ENCODE results near the gene ADAMTS12. TPM values are rescaled to one million over a fixed set of nuclear protein-coding genes. Genes with fewer than 3 reads are reported as not detected.

Gene ADAMTS12
- total RNA-seq, 3 donors from 2014 or later (not counting 1 experiment from before 2014, with no cell fraction given): not detected

GRCh38 chr5:33808699-33809098 lies 83.1 kb downstream of the ADAMTS12 start:
- Mint-ChIP-seq H3K36me3 (no peaks in the 10 kb centered on the region), H3K4me3 (no peak overlapping the region), H3K27ac (no peak overlapping the region), H3K27me3 (ENCODE audit: low read depth in 2 of 2) (peaks cover 0 to 2% of the 10 kb centered on the region in 2 donors), H3K4me1 (no peaks in the 10 kb centered on the region), H3K9me3 (peaks cover 0 to 10% of the 10 kb centered on the region in 2 donors)
- no peaks in the 10 kb centered on the region for H3K27me3 ChIP-seq (ENCODE audit: control insufficient read depth, insufficient read depth, low read length)
- no peaks in the 10 kb centered on the region for H3K36me3 ChIP-seq (ENCODE audit: control insufficient read depth, insufficient read depth, low read length)
- intact Hi-C loops (cut with micrococcal nuclease): no loop called here
- 78% methylated on average over 4 of the region's 4 CpGs for WGBS (ENCODE audit: insufficient coverage)
- no peak overlapping the region for H3K4me3 ChIP-seq (ENCODE audit: low read length)
- ATAC-seq (no peak), DNase-seq (no peak)
- H3K27ac ChIP-seq (ENCODE audit: low read length): no peak overlapping the region
- no peaks in the 10 kb centered on the region for H3K4me1 ChIP-seq (ENCODE audit: control insufficient read depth, insufficient read depth, low read length)
- no peaks in the 10 kb centered on the region for H3K9me3 ChIP-seq (ENCODE audit: control insufficient read depth, insufficient read depth, low read length)
- no peak for TF ChIP-seq CTCF (IDR thresholded peaks at IDR 0.05)

GRCh38 chr5:33807771-33808170 lies 84.0 kb downstream of the ADAMTS12 start:
- Histone ChIP-seq H3K9me3 (ENCODE audit: control insufficient read depth, insufficient read depth, low read length) (no peaks in the 10 kb centered on the region), H3K27ac (ENCODE audit: low read length) (no peak overlapping the region), H3K27me3 (ENCODE audit: control insufficient read depth, insufficient read depth, low read length) (no peaks in the 10 kb centered on the region), H3K4me3 (ENCODE audit: low read length) (no peak overlapping the region), H3K36me3 (ENCODE audit: control insufficient read depth, insufficient read depth, low read length) (no peaks in the 10 kb centered on the region), H3K4me1 (ENCODE audit: control insufficient read depth, insufficient read depth, low read length) (no peaks in the 10 kb centered on the region)
- Mint-ChIP-seq H3K27ac (no peak overlapping the region), H3K27me3 (ENCODE audit: low read depth in 2 of 2) (peaks cover 0 to 2% of the 10 kb centered on the region in 2 donors), H3K9me3 (peaks cover 0 to 10% of the 10 kb centered on the region in 2 donors), H3K4me3 (no peak overlapping the region), H3K36me3 (no peaks in the 10 kb centered on the region), H3K4me1 (no peaks in the 10 kb centered on the region)
- no peak for TF ChIP-seq CTCF (IDR thresholded peaks at IDR 0.05)
- DNase-seq (no peak), ATAC-seq (no peak)
- intact Hi-C loops (cut with micrococcal nuclease): no loop called here
- 77% methylated on average over 9 of the region's 9 CpGs for WGBS (ENCODE audit: insufficient coverage)

- H3K27me3 ChIP-seq (ENCODE audit: control insufficient read depth, insufficient read depth, low read length): no peaks in the 10 kb centered on the region
- intact Hi-C loops (cut with micrococcal nuclease): no loop called here
- H3K9me3 ChIP-seq (ENCODE audit: control insufficient read depth, insufficient read depth, low read length): no peaks in the 10 kb centered on the region
- ATAC-seq (no peak), DNase-seq (no peak)
- Mint-ChIP-seq H3K4me1 (no peaks in the 10 kb centered on the region), H3K4me3 (no peak overlapping the region), H3K36me3 (no peaks in the 10 kb centered on the region), H3K9me3 (peaks cover 0 to 10% of the 10 kb centered on the region in 2 donors), H3K27me3 (ENCODE audit: low read depth in 2 of 2) (peaks cover 0 to 2% of the 10 kb centered on the region in 2 donors), H3K27ac (no peak overlapping the region)
- no peaks in the 10 kb centered on the region for H3K4me1 ChIP-seq (ENCODE audit: control insufficient read depth, insufficient read depth, low read length)
- TF ChIP-seq CTCF (IDR thresholded peaks at IDR 0.05): no peak
- H3K36me3 ChIP-seq (ENCODE audit: control insufficient read depth, insufficient read depth, low read length): no peaks in the 10 kb centered on the region
- WGBS (ENCODE audit: insufficient coverage): 86% methylated on average over 13 of the region's 13 CpGs
- H3K27ac ChIP-seq (ENCODE audit: low read length): no peak overlapping the region
- H3K4me3 ChIP-seq (ENCODE audit: low read length): no peak overlapping the region
These were observed 84.9 kb downstream of the ADAMTS12 start for GRCh38 chr5:33806738-33807442.

- no peak overlapping the region for H3K27ac Mint-ChIP-seq
- H3K4me1 Mint-ChIP-seq: no peaks in the 10 kb centered on the region
- no peaks in the 10 kb centered on the region for H3K27me3 ChIP-seq (ENCODE audit: control insufficient read depth, insufficient read depth, low read length)
- H3K27me3 Mint-ChIP-seq (ENCODE audit: low read depth in 2 of 2): no peaks in the 10 kb centered on the region
- H3K9me3 ChIP-seq (ENCODE audit: control insufficient read depth, insufficient read depth, low read length): no peaks in the 10 kb centered on the region
- DNase-seq: no peak
- no peak for TF ChIP-seq CTCF (IDR thresholded peaks at IDR 0.05)
- no peaks in the 10 kb centered on the region for H3K4me1 ChIP-seq (ENCODE audit: control insufficient read depth, insufficient read depth, low read length)
- H3K4me3 Mint-ChIP-seq: no peak overlapping the region
- peaks cover 0 to 2% of the 10 kb centered on the region in 2 donors for H3K9me3 Mint-ChIP-seq
- no peak overlapping the region for H3K4me3 ChIP-seq (ENCODE audit: low read length)
- no peaks in the 10 kb centered on the region for H3K36me3 ChIP-seq (ENCODE audit: control insufficient read depth, insufficient read depth, low read length)
- H3K36me3 Mint-ChIP-seq: no peaks in the 10 kb centered on the region
- no peak overlapping the region for H3K27ac ChIP-seq (ENCODE audit: low read length)
- intact Hi-C loops (cut with micrococcal nuclease): no loop called here
- ATAC-seq: no peak
These were observed 90.5 kb downstream of the ADAMTS12 start for GRCh38 chr5:33801292-33801691.
